HepG2 (cell line): Measurements from ENCODE around the gene MBTPS1. TPM values are rescaled to one million over a fixed set of nuclear protein-coding genes. Genes with fewer than 3 reads are reported as not detected.

Experiments used
- ASH2L ChIP-seq: fragments of 300-600, 200-600 bp; sonication (generic); IDR thresholded peaks from 2 replicates; pipeline ENCODE4 v1.7.0; 2017; ENCODE audit warnings: low read depth, mild to moderate bottlenecking, moderate library complexity, mixed read lengths, low read length; ENCODE audit not compliant: insufficient read length
- BRF2 ChIP-seq: sonication (generic); formaldehyde crosslinking; IDR thresholded peaks from 2 replicates; pipeline ENCODE4 v1.8.1; 2022; ENCODE audit warnings: mild to moderate bottlenecking, missing genetic modification reagents
- CREB1 ChIP-seq, 2 experiments: fragments of 450-650 bp in 1 of 2; IDR thresholded peaks; 2 replicates each; pipeline ENCODE4 v1.6.1; 2016 to 2017; ENCODE audit warnings: control low read depth in 1 of 2, mild to moderate bottlenecking in 1 of 2, missing compliant biosample characterization in 1 of 2, missing genetic modification characterization in 1 of 2
- ESRRA ChIP-seq: sonication (generic); formaldehyde crosslinking; IDR thresholded peaks from 2 replicates; pipeline ENCODE4 v1.5.1; 2020; ENCODE audit warnings: mild to moderate bottlenecking, low read depth, missing genetic modification reagents
- ETV5 ChIP-seq: IDR thresholded peaks from 2 replicates; pipeline ENCODE4 v1.6.1; 2018; ENCODE audit warnings: missing biosample characterization, missing genetic modification reagents, inconsistent platforms, borderline replicate concordance
- FOXP4 ChIP-seq: sonication (generic); formaldehyde crosslinking; IDR thresholded peaks from 2 replicates; pipeline ENCODE4 v1.4.0; 2020; ENCODE audit warnings: missing genetic modification reagents
- GATAD1 ChIP-seq: IDR thresholded peaks from 2 replicates; pipeline ENCODE4 v1.6.1; 2016; ENCODE audit warnings: missing genetic modification reagents, missing compliant biosample characterization
- HMG20B ChIP-seq: conservative IDR thresholded peaks from 2 replicates; pipeline ENCODE4 v1.6.1; 2016; ENCODE audit warnings: missing genetic modification reagents, missing compliant biosample characterization
- IKZF4 ChIP-seq: sonication (generic); formaldehyde crosslinking; IDR thresholded peaks from 2 replicates; pipeline ENCODE4 v1.5.1; 2020; ENCODE audit warnings: borderline replicate concordance, mild to moderate bottlenecking, low read depth, missing genetic modification reagents; ENCODE audit errors: not compliant biosample characterization
- KDM5B ChIP-seq: sonication (generic); formaldehyde crosslinking; IDR thresholded peaks from 2 replicates; pipeline ENCODE4 v1.4.0; 2020; ENCODE audit warnings: missing genetic modification reagents, mild to moderate bottlenecking, borderline replicate concordance
- ONECUT2 ChIP-seq: sonication (generic); formaldehyde crosslinking; IDR thresholded peaks from 2 replicates; pipeline ENCODE4 v1.4.0; 2020; ENCODE audit warnings: missing genetic modification reagents
- PCBP2 ChIP-seq: fragments of 200-400 bp; formaldehyde crosslinking; optimal IDR thresholded peaks from 2 replicates; pipeline ENCODE3; 2018; ENCODE audit warnings: low read length, low read depth; ENCODE audit not compliant: poor library complexity, severe bottlenecking
- SKI ChIP-seq: fragments of 450-650 bp; IDR thresholded peaks from one replicate; pipeline ENCODE4 v1.6.1; 2018; ENCODE audit warnings: mild to moderate bottlenecking; ENCODE audit not compliant: partially characterized antibody
- SP2 ChIP-seq: sonication (generic); formaldehyde crosslinking; IDR thresholded peaks from 2 replicates; pipeline ENCODE4 v1.5.1; 2020; ENCODE audit warnings: mild to moderate bottlenecking, missing genetic modification reagents
- TFDP2 ChIP-seq: sonication (generic); formaldehyde crosslinking; IDR thresholded peaks from 2 replicates; pipeline ENCODE4 v1.4.0; 2020; ENCODE audit warnings: missing genetic modification reagents
- THAP11 ChIP-seq: IDR thresholded peaks from 2 replicates; pipeline ENCODE4 v1.6.1; 2016; ENCODE audit warnings: missing biosample characterization, missing genetic modification reagents
- ZFYVE20 ChIP-seq: sonication (generic); formaldehyde crosslinking; IDR thresholded peaks from 2 replicates; pipeline ENCODE4 v1.8.0; 2023; ENCODE audit warnings: low read depth, mild to moderate bottlenecking, moderate library complexity, missing genetic modification reagents, borderline replicate concordance
- ZNF18 ChIP-seq: sonication (generic); formaldehyde crosslinking; IDR thresholded peaks from 2 replicates; pipeline ENCODE4 v1.8.0; 2022; ENCODE audit warnings: mild to moderate bottlenecking, missing genetic modification reagents; ENCODE audit not compliant: insufficient replicate concordance
- ZNF510 ChIP-seq: sonication (generic); formaldehyde crosslinking; IDR thresholded peaks from 2 replicates; pipeline ENCODE4 v1.4.0; 2020; ENCODE audit warnings: low read depth, mild to moderate bottlenecking, missing genetic modification reagents
- ZNF777 ChIP-seq: sonication (generic); formaldehyde crosslinking; IDR thresholded peaks from 2 replicates; pipeline ENCODE4 v1.4.0; 2020; ENCODE audit warnings: missing genetic modification reagents
- ZNF83 ChIP-seq: sonication (generic); formaldehyde crosslinking; IDR thresholded peaks from 2 replicates; pipeline ENCODE4 v1.4.0; 2020; ENCODE audit warnings: missing genetic modification reagents, mild to moderate bottlenecking, borderline replicate concordance
- ZSCAN25 ChIP-seq: sonication (generic); formaldehyde crosslinking; IDR thresholded peaks from 2 replicates; pipeline ENCODE4 v1.8.0; 2022; ENCODE audit warnings: mild to moderate bottlenecking, missing genetic modification reagents
- ZSCAN30 ChIP-seq: sonication (generic); formaldehyde crosslinking; IDR thresholded peaks from 2 replicates; pipeline ENCODE4 v1.5.0; 2020; ENCODE audit warnings: mild to moderate bottlenecking, missing genetic modification reagents
- polyA plus RNA-seq, 8 experiments: library from polyadenylated mRNA; depleted of rRNA in 3 of 8; stranded (reverse) in 7 of 8; unstranded in 1 of 8; fragments of >200 nt; fragmentation: Illumina TruSeq in 4 of 8; extraction: Trizol in 4 of 8; gene quantifications; 2 replicates each; pipeline versions ENCODE4 v1.2.1 to v1.2.3, GENCODE V29; 2011 to 2016; ENCODE audit warnings: low read depth in 4 of 8, missing spikeins in 1 of 8, mixed read lengths in 1 of 8; ENCODE audit not compliant: insufficient read depth in 1 of 8
- total RNA-seq, 5 experiments: library from RNA; depleted of rRNA; stranded (reverse); fragments of >200 nt; fragmentation: Illumina TruSeq; extraction: Trizol; gene quantifications; 2 replicates each; pipeline ENCODE4 v1.2.3, GENCODE V29; 2016; ENCODE audit warnings: low read depth in 1 of 5

Gene MBTPS1
- total and polyA plus RNA-seq, 2 of the 13 experiments (the other 11 are each of a cell fraction or from before 2014, with no cell fraction given) = 56.7 to 91.3 TPM

- TF ChIP-seq BRF2 (CRISPR knock-in tag) (no peak), HMG20B (0 out of 2 replicates have a peak, but pooled peaks have one; percentile 55), ESRRA (CRISPR knock-in tag) (peak; percentile 65; the same call in 1 of the 2 replicates), THAP11 (peak; percentile 70; the same call in 1 of the 2 replicates), SKI (no peak), ZSCAN30 (CRISPR knock-in tag) (no peak; the same call in 1 of the 2 replicates), ONECUT2 (no peak), GATAD1 (CRISPR knock-in tag) (peak; percentile 59), TFDP2 (no peak), KDM5B (CRISPR knock-in tag) (no peak), PCBP2 (no peak), ASH2L (peak; percentile 99), CREB1 (IDR thresholded peaks at IDR 0.05) (peak; percentile 85), CREB1 (CRISPR knock-in tag; IDR thresholded peaks at IDR 0.05) (peak; percentile 80), FOXP4 (CRISPR knock-in tag) (peak; percentile 60), ZNF83 (CRISPR knock-in tag) (no peak), ZNF18 (CRISPR knock-in tag) (peak; percentile 10), ZFYVE20 (no peak), SP2 (CRISPR knock-in tag) (no peak), ZNF510 (CRISPR knock-in tag) (no peak; the same call in 1 of the 2 replicates), ETV5 (CRISPR knock-in tag) (0 out of 2 replicates have a peak, but pooled peaks have one; percentile 34), ZNF777 (CRISPR knock-in tag) (no peak), ZSCAN25 (CRISPR knock-in tag) (0 out of 2 replicates have a peak, but pooled peaks have one; percentile 51), IKZF4 (no peak)
Observed at GRCh38 chr16:84138824-84139627, 22.3 kb upstream of the MBTPS1 start (continued).
